GM23338 (cell line): Measurements from ENCODE around the gene RPA1.

Experiments used
- CREB1 ChIP-seq: fragments of 250-450 bp; sonication (Bioruptor Pico); IDR thresholded peaks from 2 replicates; pipeline ENCODE4 v1.5.0; 2020; ENCODE audit warnings: low read depth, mild to moderate bottlenecking, moderate library complexity
- CTCF ChIP-seq, 2 experiments: fragments of 200-600 bp in 1 of 2; sonication (generic) in 1 of 2; conservative IDR thresholded peaks; 2 replicates each; pipeline versions ENCODE4 v1.5.1 to v1.6.1; 2016 to 2017; ENCODE audit warnings: antibody characterized with exemption in 2 of 2, low read depth in 2 of 2, mild to moderate bottlenecking in 2 of 2, moderate library complexity in 1 of 2
- ETS1 ChIP-seq: IDR thresholded peaks from 2 replicates; pipeline ENCODE4 v1.6.1; 2016; ENCODE audit warnings: antibody characterized with exemption
- EZH2 ChIP-seq: fragments of 200-600 bp; sonication (generic); IDR thresholded peaks from one replicate; pipeline ENCODE4 v1.8.0; 2017; ENCODE audit warnings: antibody characterized with exemption, mild to moderate bottlenecking, low read depth; ENCODE audit not compliant: unreplicated experiment
- EZH2phosphoT487 ChIP-seq: fragments of 200-600 bp; sonication (generic); IDR thresholded peaks from one replicate; pipeline ENCODE4 v1.8.1; 2018; ENCODE audit warnings: antibody characterized with exemption; ENCODE audit not compliant: unreplicated experiment
- JUNB ChIP-seq: IDR thresholded peaks from one replicate; pipeline ENCODE4 v1.6.1; 2016; ENCODE audit warnings: antibody characterized with exemption; ENCODE audit not compliant: unreplicated experiment
- NANOG ChIP-seq: IDR thresholded peaks from 2 replicates; pipeline ENCODE4 v1.6.1; 2016; ENCODE audit warnings: antibody characterized with exemption, borderline replicate concordance
- POLR2AphosphoS5 ChIP-seq: IDR thresholded peaks from 2 replicates; pipeline ENCODE4 v1.6.1; 2016; ENCODE audit warnings: antibody characterized with exemption, low read depth
- REST ChIP-seq: IDR thresholded peaks from one replicate; pipeline ENCODE4 v1.6.1; 2018; ENCODE audit warnings: antibody characterized with exemption; ENCODE audit not compliant: unreplicated experiment

- TF ChIP-seq CTCF (conservative IDR thresholded peaks at IDR 0.05; ENCODE audit: low read depth in 2 of 2) (no peak), POLR2AphosphoS5 (no peak), EZH2phosphoT487 (no peak), CREB1 (no peak), JUNB (no peak), EZH2 (no peak), REST (no peak), ETS1 (no peak), NANOG (no peak)
These were observed 84.9 kb downstream of the RPA1 start for GRCh38 chr17:1914661-1915083.
